Measurements from ENCODE around the gene APLF. TPM values are rescaled to one million over a fixed set of nuclear protein-coding genes. Genes with fewer than 3 reads are reported as not detected.

APLF gene
- total and polyA plus RNA-seq, 5 donors from 2014 or later = 1.5 to 3.9 (median 2.2) TPM

GRCh38 chr2:68612765-68613519 is 145.6 kb downstream of the APLF start:
- Histone ChIP-seq H3K27ac (ENCODE audit: insufficient read depth, low read length, poor library complexity, severe bottlenecking) (no peak overlapping the region), H3K4me3 (ENCODE audit: low read depth, low read length) (no peak overlapping the region), H3K4me1 (ENCODE audit: control insufficient read depth, insufficient read depth, low read length, poor library complexity, severe bottlenecking) (no peaks in the 10 kb centered on the region), H3K27me3 (ENCODE audit: control insufficient read depth, insufficient read depth, low read length) (no peaks in the 10 kb centered on the region), H3K9me3 (ENCODE audit: control insufficient read depth in 2 of 2, low read length in 2 of 2) (peaks cover 0 to 7% of the 10 kb centered on the region in 2 experiments), H3K36me3 (ENCODE audit: control insufficient read depth, insufficient read depth, low read length) (no peaks in the 10 kb centered on the region)
- H3K9me3 Mint-ChIP-seq = peaks cover 0 to 26% (median 7%) of the 10 kb centered on the region in 7 donors
- ATAC-seq (ENCODE audit: low read depth in 2 of 2) (no peak), DNase-seq (peak in 1 of 3 donors; percentile 6)
- peaks cover 3% of the 10 kb centered on the region for H3K36me3 Mint-ChIP-seq
- H3K27me3 Mint-ChIP-seq = peaks cover 19% of the 10 kb centered on the region
- no peak overlapping the region for H3K4me3 Mint-ChIP-seq
- H3K27ac Mint-ChIP-seq = no peak overlapping the region
- H3K4me1 Mint-ChIP-seq = no peaks in the 10 kb centered on the region

GRCh38 chr2:68620772-68621171 is 153.4 kb downstream of the APLF start:
- ATAC-seq (ENCODE audit: low read depth in 2 of 2) (no peak), DNase-seq (no peak)
- H3K4me3 ChIP-seq (ENCODE audit: low read depth, low read length) = no peak overlapping the region
- H3K9me3 Mint-ChIP-seq = peaks cover 1 to 9% (median 6%) of the 10 kb centered on the region in 7 donors
- no peaks in the 10 kb centered on the region for H3K4me1 Mint-ChIP-seq
- H3K4me1 ChIP-seq (ENCODE audit: control insufficient read depth, insufficient read depth, low read length, poor library complexity, severe bottlenecking) = no peaks in the 10 kb centered on the region
- peaks cover 4% of the 10 kb centered on the region for H3K27me3 Mint-ChIP-seq
- H3K27me3 ChIP-seq (ENCODE audit: control insufficient read depth, insufficient read depth, low read length) = no peaks in the 10 kb centered on the region
- H3K36me3 ChIP-seq (ENCODE audit: control insufficient read depth, insufficient read depth, low read length) = no peaks in the 10 kb centered on the region
- H3K4me3 Mint-ChIP-seq = no peak overlapping the region
- H3K27ac Mint-ChIP-seq = no peak overlapping the region
- no peaks in the 10 kb centered on the region for H3K9me3 ChIP-seq (ENCODE audit: control insufficient read depth in 2 of 2, low read length in 2 of 2)
- no peak overlapping the region for H3K27ac ChIP-seq (ENCODE audit: insufficient read depth, low read length, poor library complexity, severe bottlenecking)
- peaks cover 5% of the 10 kb centered on the region for H3K36me3 Mint-ChIP-seq

GRCh38 chr2:68623820-68624219 is 156.4 kb downstream of the APLF start:
- H3K27ac Mint-ChIP-seq = no peak overlapping the region
- peaks cover 21% of the 10 kb centered on the region for H3K27me3 Mint-ChIP-seq
- H3K36me3 Mint-ChIP-seq = peaks cover 5% of the 10 kb centered on the region
- no peak for DNase-seq
- peaks cover 3 to 12% (median 6%) of the 10 kb centered on the region in 7 donors for H3K9me3 Mint-ChIP-seq
- H3K27me3 ChIP-seq (ENCODE audit: control insufficient read depth, insufficient read depth, low read length) = peaks cover 7% of the 10 kb centered on the region
- H3K4me1 Mint-ChIP-seq = no peaks in the 10 kb centered on the region
- no peaks in the 10 kb centered on the region for H3K9me3 ChIP-seq (ENCODE audit: control insufficient read depth in 2 of 2, low read length in 2 of 2)
- H3K4me3 ChIP-seq (ENCODE audit: low read depth, low read length) = no peak overlapping the region
- no peaks in the 10 kb centered on the region for H3K4me1 ChIP-seq (ENCODE audit: control insufficient read depth, insufficient read depth, low read length, poor library complexity, severe bottlenecking)
- H3K27ac ChIP-seq (ENCODE audit: insufficient read depth, low read length, poor library complexity, severe bottlenecking) = no peak overlapping the region
- no peaks in the 10 kb centered on the region for H3K36me3 ChIP-seq (ENCODE audit: control insufficient read depth, insufficient read depth, low read length)
- ATAC-seq (ENCODE audit: low read depth in 2 of 2) = no peak
- no peak overlapping the region for H3K4me3 Mint-ChIP-seq

DNA sequence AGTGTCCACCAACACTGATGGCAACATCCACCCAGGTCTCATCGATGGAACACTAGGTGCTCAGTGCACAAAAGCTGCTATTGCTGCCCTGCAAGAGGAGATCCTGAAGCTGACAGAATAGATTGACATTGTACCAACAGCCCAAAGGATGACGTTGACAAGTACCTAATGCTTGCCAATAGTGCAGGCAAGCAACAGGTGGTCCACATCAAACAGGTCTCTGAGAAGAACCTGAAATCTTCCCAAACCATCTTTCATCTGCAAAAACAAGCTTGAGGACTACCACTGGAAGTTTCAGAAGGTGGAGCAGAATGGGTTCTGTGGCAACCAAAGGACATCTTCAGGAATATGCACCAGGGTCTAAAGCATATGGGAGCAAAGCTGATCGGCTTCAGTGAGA is 160.2 kb downstream of the APLF start:
- no peak for DNase-seq

More for the DNA sequence above, 160.2 kb downstream of the APLF start:
- Mint-ChIP-seq H3K36me3 (no peaks in the 10 kb centered on the region), H3K27me3 (peaks cover 28% of the 10 kb centered on the region), H3K9me3 (peaks cover 0 to 12% (median 2%) of the 10 kb centered on the region in 7 donors), H3K4me3 (no peak overlapping the region), H3K4me1 (no peaks in the 10 kb centered on the region), H3K27ac (no peak overlapping the region)
- ATAC-seq (ENCODE audit: low read depth in 2 of 2) = no peak
- Histone ChIP-seq H3K36me3 (ENCODE audit: control insufficient read depth, insufficient read depth, low read length) (no peaks in the 10 kb centered on the region), H3K27ac (ENCODE audit: insufficient read depth, low read length, poor library complexity, severe bottlenecking) (no peak overlapping the region), H3K9me3 (ENCODE audit: control insufficient read depth in 2 of 2, low read length in 2 of 2) (no peaks in the 10 kb centered on the region), H3K4me3 (ENCODE audit: low read depth, low read length) (no peak overlapping the region), H3K4me1 (ENCODE audit: control insufficient read depth, insufficient read depth, low read length, poor library complexity, severe bottlenecking) (no peaks in the 10 kb centered on the region), H3K27me3 (ENCODE audit: control insufficient read depth, insufficient read depth, low read length) (peaks cover 15% of the 10 kb centered on the region)

Other genes with a start within 250 kb of the APLF start
- gene PPP3R1, start 215.1 kb upstream of the APLF start, total RNA-seq = 68.2 TPM
- gene PPP3R1, start 215.1 kb upstream of the APLF start, polyA plus RNA-seq = 1 to 10 TPM; 2.8 to 5.5 (median 3.9) TPM
- gene CNRIP1, start 147.6 kb upstream of the APLF start, total RNA-seq = not detected
- gene CNRIP1, start 147.6 kb upstream of the APLF start, polyA plus RNA-seq = under 1 TPM in 1 of 4 donors, not detected in 3; 0.22 TPM
- 10.1 TPM for gene PLEK, start 102.3 kb upstream of the APLF start, total RNA-seq
- 1 to 10 TPM; 2.2 to 8.7 (median 5.1) TPM for gene PLEK, start 102.3 kb upstream of the APLF start, polyA plus RNA-seq
- 2.7 TPM for gene FBXO48, start 291 bp upstream of the APLF start, total RNA-seq
- gene FBXO48, start 291 bp upstream of the APLF start, polyA plus RNA-seq = 1 to 10 TPM in 2 of 4 donors, under 1 TPM in 2; 0.59 to 1.3 (median 0.82) TPM
- gene PROKR1, start 176.0 kb downstream of the APLF start, total RNA-seq = not detected
- not detected for gene PROKR1, start 176.0 kb downstream of the APLF start, polyA plus RNA-seq